ENCODE measurements around the gene CLASP1.
"Not testable (repeated sequence)": the region's sequence is repeated elsewhere in the genome, so short reads cannot be mapped to it uniquely, and the experiment has no call there.

CLASP1 gene

GRCh38 chr2:121649149-121649595 lies at the start of gene CLASP1:
TSS of gene CLASP1 (minus strand) at chr2:121649462. CDS start at chr2:121605895, 43,567 bp downstream.
- Histone ChIP-seq H3K9ac (peak within 1 kb of the TSS; percentile 92 to 98 (median 96)), H3K4me2 (peak within 1 kb of the TSS; percentile 78 to 96 (median 90)), H3K4me3 (peak within 1 kb of the TSS; percentile 88 to 94 (median 93)), H3K9me3 (replicated peaks in 1 of 11) (no peaks in the 10 kb centered on the region), H4K20me1 (peaks cover 16 to 42% (median 26%) of the 10 kb centered on the region in 11 experiments; a peak in 17 of 22 replicates), H3K27ac (peak within 1 kb of the TSS; percentile 92 to 99 (median 96)), H3K36me3 (peaks cover 0 to 35% (median 14%) of the 10 kb centered on the region in 11 experiments; a peak in 9 of 22 replicates), H3K27me3 (no peaks in the 10 kb centered on the region), H3K4me1 (peaks cover 47 to 58% (median 54%) of the 10 kb centered on the region in 10 experiments)
- TF ChIP-seq Cebpa-rat (IDR thresholded peaks at IDR 0.05) = no peak

- no peaks in the 10 kb centered on the region for H4K20me1 ChIP-seq
- TF ChIP-seq Cebpa-rat (IDR thresholded peaks at IDR 0.05) = no peak
- H3K4me3 ChIP-seq = no peak overlapping the region
- no peaks in the 10 kb centered on the region for H3K27me3 ChIP-seq
- peak overlapping the region in 1 of 11 experiments; percentile 45; a peak in 1 of 22 replicates for H3K9ac ChIP-seq
- peak overlapping the region; percentile 88 to 98 (median 94); a peak in 20 of 22 replicates for H3K4me2 ChIP-seq
- no peaks in the 10 kb centered on the region for H3K9me3 ChIP-seq (replicated peaks in 1 of 11)
- peaks cover 34 to 53% (median 49%) of the 10 kb centered on the region in 10 experiments for H3K4me1 ChIP-seq
- peak overlapping the region in 5 of 11 experiments; percentile 9 to 83 (median 78); a peak in 6 of 22 replicates for H3K27ac ChIP-seq
- H3K36me3 ChIP-seq = no peaks in the 10 kb centered on the region
These were observed 49.2 kb upstream of the CLASP1 start for GRCh38 chr2:121698318-121698930.

- no peak overlapping the region for H3K4me3 ChIP-seq
- no peaks in the 10 kb centered on the region for H3K27me3 ChIP-seq
- no peak overlapping the region for H3K4me2 ChIP-seq
- no peak overlapping the region for H3K9ac ChIP-seq
- H3K27ac ChIP-seq = peak overlapping the region in 4 of 11 experiments; percentile 23 to 53 (median 40); a peak in 5 of 22 replicates
- peaks cover 34 to 42% (median 39%) of the 10 kb centered on the region in 10 experiments for H3K4me1 ChIP-seq
- H3K9me3 ChIP-seq (replicated peaks in 1 of 11) = no peaks in the 10 kb centered on the region
- H3K36me3 ChIP-seq = no peaks in the 10 kb centered on the region
- no peak for TF ChIP-seq Cebpa-rat (IDR thresholded peaks at IDR 0.05)
- H4K20me1 ChIP-seq = no peaks in the 10 kb centered on the region
These were observed 47.9 kb upstream of the CLASP1 start for GRCh38 chr2:121697108-121697631.

GRCh38 chr2:121696410-121696930 lies 47.2 kb upstream of the CLASP1 start:
- Histone ChIP-seq H4K20me1 (no peaks in the 10 kb centered on the region), H3K4me2 (no peak overlapping the region), H3K36me3 (no peaks in the 10 kb centered on the region), H3K27me3 (no peaks in the 10 kb centered on the region), H3K9me3 (replicated peaks in 1 of 11) (no peaks in the 10 kb centered on the region), H3K4me3 (no peak overlapping the region), H3K4me1 (peaks cover 29 to 35% (median 32%) of the 10 kb centered on the region in 10 experiments), H3K27ac (no peak overlapping the region; a peak in 1 of 22 replicates), H3K9ac (no peak overlapping the region)
- no peak for TF ChIP-seq Cebpa-rat (IDR thresholded peaks at IDR 0.05)

GRCh38 chr2:121695171-121695451 lies 45.8 kb upstream of the CLASP1 start:
- no peak for TF ChIP-seq Cebpa-rat (IDR thresholded peaks at IDR 0.05)
- no peak overlapping the region for H3K27ac ChIP-seq
- H3K4me3 ChIP-seq = no peak overlapping the region
- no peaks in the 10 kb centered on the region for H3K36me3 ChIP-seq
- no peak overlapping the region for H3K4me2 ChIP-seq
- H3K9ac ChIP-seq = no peak overlapping the region
- H3K27me3 ChIP-seq = no peaks in the 10 kb centered on the region
- no peaks in the 10 kb centered on the region for H3K9me3 ChIP-seq (replicated peaks in 1 of 11)
- H4K20me1 ChIP-seq = no peaks in the 10 kb centered on the region
- peaks cover 16 to 21% (median 18%) of the 10 kb centered on the region in 10 experiments for H3K4me1 ChIP-seq

- TF ChIP-seq Cebpa-rat (IDR thresholded peaks at IDR 0.05) = no peak
- H3K27ac ChIP-seq = no peak overlapping the region
- no peaks in the 10 kb centered on the region for H3K27me3 ChIP-seq
- no peaks in the 10 kb centered on the region for H4K20me1 ChIP-seq
- H3K4me2 ChIP-seq = no peak overlapping the region
- H3K4me3 ChIP-seq = no peak overlapping the region
- H3K4me1 ChIP-seq = peaks cover 11 to 16% (median 13%) of the 10 kb centered on the region in 10 experiments
- no peaks in the 10 kb centered on the region for H3K9me3 ChIP-seq (replicated peaks in 1 of 11)
- H3K36me3 ChIP-seq = no peaks in the 10 kb centered on the region
- no peak overlapping the region for H3K9ac ChIP-seq
These were observed 45.3 kb upstream of the CLASP1 start for GRCh38 chr2:121694398-121695170.

- H3K4me1 ChIP-seq; H3K4me2 ChIP-seq; H3K9ac ChIP-seq; H4K20me1 ChIP-seq; H3K4me3 ChIP-seq; H3K27me3 ChIP-seq; H3K9me3 ChIP-seq (replicated peaks in 1 of 11); H3K36me3 ChIP-seq; H3K27ac ChIP-seq: not testable (repeated sequence)
These were observed 41.3 kb upstream of the CLASP1 start for GRCh38 chr2:121690572-121690971.

GRCh38 chr2:121690095-121690494 lies 40.8 kb upstream of the CLASP1 start:
- no peaks in the 10 kb centered on the region for H3K4me1 ChIP-seq
- no peaks in the 10 kb centered on the region for H4K20me1 ChIP-seq
- no peak overlapping the region for H3K4me3 ChIP-seq
- H3K9ac ChIP-seq = no peak overlapping the region
- TF ChIP-seq Cebpa-rat (IDR thresholded peaks at IDR 0.05) = no peak
- no peak overlapping the region for H3K4me2 ChIP-seq
- H3K36me3 ChIP-seq = no peaks in the 10 kb centered on the region
- peaks cover 0 to 2% (median 0%) of the 10 kb centered on the region in 11 experiments; a peak in 2 of 22 replicates for H3K9me3 ChIP-seq (replicated peaks in 1 of 11)
- no peaks in the 10 kb centered on the region for H3K27me3 ChIP-seq
- no peak overlapping the region for H3K27ac ChIP-seq

- Histone ChIP-seq H3K27me3 (no peaks in the 10 kb centered on the region), H3K4me3 (no peak overlapping the region), H3K9ac (no peak overlapping the region), H3K4me2 (no peak overlapping the region), H3K4me1 (no peaks in the 10 kb centered on the region), H4K20me1 (no peaks in the 10 kb centered on the region), H3K27ac (no peak overlapping the region), H3K9me3 (replicated peaks in 1 of 11) (peaks cover under 1 to 8% (median 5%) of the 10 kb centered on the region in 11 experiments; a peak in 10 of 22 replicates), H3K36me3 (no peaks in the 10 kb centered on the region)
- TF ChIP-seq Cebpa-rat (IDR thresholded peaks at IDR 0.05) = no peak
These were observed 40.1 kb upstream of the CLASP1 start for GRCh38 chr2:121689356-121689755.

All from BLaER1 treated with 17β-estradiol and CSF1 and Interleukin-3, amounts not matched to agents 10 nM and 100 nM (cell line).